IPS-18a (cell line): ENCODE results near the gene ANG.

Experiments
- H3K27ac ChIP-seq: one replicate; pipeline ENCODE4 v1.5.1; 2013; ENCODE audit warnings: low read length
- H3K27me3 ChIP-seq: one replicate; pipeline ENCODE4 v1.6.1; 2013; ENCODE audit warnings: mild to moderate bottlenecking, low read length; ENCODE audit not compliant: control insufficient read depth, insufficient read depth
- H3K36me3 ChIP-seq: one replicate; pipeline ENCODE4 v1.6.1; 2013; ENCODE audit warnings: low read depth, low read length; ENCODE audit not compliant: control insufficient read depth
- H3K4me1 ChIP-seq: one replicate; pipeline ENCODE4 v1.6.1; 2013; ENCODE audit warnings: low read depth, low read length; ENCODE audit not compliant: control insufficient read depth
- H3K4me3 ChIP-seq: one replicate; pipeline ENCODE4 v1.5.1; 2013; ENCODE audit warnings: low read length
- H3K9ac ChIP-seq: one replicate; pipeline ENCODE4 v1.6.1; 2013; ENCODE audit warnings: mild to moderate bottlenecking, low read length, moderate library complexity
- H3K9me3 ChIP-seq: one replicate; pipeline ENCODE4 v1.6.1; 2013; ENCODE audit warnings: low read depth, low read length; ENCODE audit not compliant: control insufficient read depth

The ANG gene

GRCh38 chr14:20680363-20680762 lies 8.2 kb upstream of the ANG start:
- H3K27me3 ChIP-seq, result peaks cover 5% of the 10 kb centered on the region
- peak overlapping the region; percentile 95 for H3K4me3 ChIP-seq
- no peak overlapping the region for H3K9ac ChIP-seq
- no peaks in the 10 kb centered on the region for H3K9me3 ChIP-seq
- no peak overlapping the region for H3K27ac ChIP-seq
- peaks cover 16% of the 10 kb centered on the region for H3K4me1 ChIP-seq
- no peaks in the 10 kb centered on the region for H3K36me3 ChIP-seq

GRCh38 chr14:20680843-20681347 lies 7.7 kb upstream of the ANG start:
- peaks cover 8% of the 10 kb centered on the region for H3K27me3 ChIP-seq
- no peaks in the 10 kb centered on the region for H3K36me3 ChIP-seq
- no peaks in the 10 kb centered on the region for H3K9me3 ChIP-seq
- peaks cover 16% of the 10 kb centered on the region for H3K4me1 ChIP-seq
- H3K4me3 ChIP-seq, result peak overlapping the region; percentile 95
- H3K27ac ChIP-seq, result no peak overlapping the region
- peak overlapping the region; percentile 67 for H3K9ac ChIP-seq

GRCh38 chr14:20681348-20682126 lies 7.0 kb upstream of the ANG start:
- H3K4me1 ChIP-seq, result peaks cover 16% of the 10 kb centered on the region
- H3K9ac ChIP-seq, result peak overlapping the region; percentile 67
- no peaks in the 10 kb centered on the region for H3K36me3 ChIP-seq
- H3K27me3 ChIP-seq, result peaks cover 8% of the 10 kb centered on the region
- H3K4me3 ChIP-seq, result peak overlapping the region; percentile 95
- no peak overlapping the region for H3K27ac ChIP-seq
- no peaks in the 10 kb centered on the region for H3K9me3 ChIP-seq

- H3K9ac ChIP-seq, result peak overlapping the region; percentile 67
- H3K9me3 ChIP-seq, result no peaks in the 10 kb centered on the region
- H3K36me3 ChIP-seq, result no peaks in the 10 kb centered on the region
- peaks cover 8% of the 10 kb centered on the region for H3K27me3 ChIP-seq
- peak overlapping the region; percentile 95 for H3K4me3 ChIP-seq
- peaks cover 16% of the 10 kb centered on the region for H3K4me1 ChIP-seq
- no peak overlapping the region for H3K27ac ChIP-seq
These were observed 6.5 kb upstream of the ANG start for GRCh38 chr14:20682127-20682434.

GRCh38 chr14:20682435-20683124 lies 6.0 kb upstream of the ANG start:
- Histone ChIP-seq H3K9me3 (no peaks in the 10 kb centered on the region), H3K4me3 (peak overlapping the region; percentile 95), H3K36me3 (no peaks in the 10 kb centered on the region), H3K27me3 (peaks cover 8% of the 10 kb centered on the region), H3K4me1 (peaks cover 16% of the 10 kb centered on the region), H3K9ac (peak overlapping the region; percentile 67), H3K27ac (peak overlapping the region; percentile 67)

- peaks cover 16% of the 10 kb centered on the region for H3K4me1 ChIP-seq
- H3K4me3 ChIP-seq, result peak overlapping the region; percentile 95
- H3K27me3 ChIP-seq, result peaks cover 8% of the 10 kb centered on the region
These were observed 5.3 kb upstream of the ANG start for GRCh38 chr14:20683125-20683890.

GRCh38 chr14:20683891-20684661 lies 4.5 kb upstream of the ANG start, which contains the start of gene RNASE4:
Gene RNASE4 (plus strand): TSS chr14:20684560. CDS start chr14:20699372, 14,812 bp downstream.
- Histone ChIP-seq H3K9me3 (no peaks in the 10 kb centered on the region), H3K27me3 (peaks cover 8% of the 10 kb centered on the region), H3K36me3 (no peaks in the 10 kb centered on the region), H3K27ac (no peak within 1 kb of the TSS), H3K9ac (peak within 1 kb of the TSS; percentile 68), H3K4me1 (peaks cover 16% of the 10 kb centered on the region), H3K4me3 (peak within 1 kb of the TSS; percentile 95)

More at GRCh38 chr14:20683125-20683890, 5.3 kb upstream of the ANG start:
- Histone ChIP-seq H3K9ac (peak overlapping the region; percentile 67), H3K9me3 (no peaks in the 10 kb centered on the region), H3K36me3 (no peaks in the 10 kb centered on the region), H3K27ac (peak overlapping the region; percentile 67)

- Histone ChIP-seq H3K4me1 (peaks cover 14% of the 10 kb centered on the region), H3K27ac (no peak overlapping the region), H3K36me3 (no peaks in the 10 kb centered on the region), H3K27me3 (peaks cover 8% of the 10 kb centered on the region), H3K9me3 (no peaks in the 10 kb centered on the region), H3K4me3 (peak overlapping the region; percentile 95), H3K9ac (peak overlapping the region; percentile 68)
These were observed 3.7 kb upstream of the ANG start for GRCh38 chr14:20684662-20685456.

- Histone ChIP-seq H3K9ac (no peak overlapping the region), H3K4me1 (peaks cover 3% of the 10 kb centered on the region), H3K27ac (no peak overlapping the region), H3K4me3 (no peak overlapping the region), H3K36me3 (no peaks in the 10 kb centered on the region), H3K27me3 (peaks cover 8% of the 10 kb centered on the region), H3K9me3 (no peaks in the 10 kb centered on the region)
These were observed 2.0 kb upstream of the ANG start for GRCh38 chr14:20686386-20687143.
